SK-N-SH (cell line): ENCODE measurements around the gene COL5A1.

ENCODE experiments used
- CTCF ChIP-seq: fragments of 200-600 bp; sonication (generic); IDR thresholded peaks from 2 replicates; pipeline ENCODE4 v1.6.1; 2017; ENCODE audit warnings: antibody characterized with exemption, mild to moderate bottlenecking, moderate library complexity
- EP300 ChIP-seq, 2 experiments: IDR thresholded peaks; 2 replicates each; pipeline versions ENCODE4 v1.4.0 to v1.6.1; 2012; ENCODE audit warnings: borderline replicate concordance in 1 of 2, low read depth in 1 of 2, low read length in 1 of 2
- JUND ChIP-seq: IDR thresholded peaks from 2 replicates; pipeline ENCODE4 v1.4.0; 2012
- MAX ChIP-seq: IDR thresholded peaks from 2 replicates; pipeline ENCODE4 v1.4.0; 2012; ENCODE audit warnings: low read depth
- MXI1 ChIP-seq: IDR thresholded peaks from 2 replicates; pipeline ENCODE4 v1.6.1; 2012; ENCODE audit warnings: mild to moderate bottlenecking, low read depth, low read length, improper control_type of control experiment
- POLR2AphosphoS5 ChIP-seq: IDR thresholded peaks from 2 replicates; pipeline ENCODE4 v1.6.1; 2012; ENCODE audit warnings: low read depth, low read length
- RAD21 ChIP-seq: IDR thresholded peaks from 2 replicates; pipeline ENCODE4 v1.6.1; 2012; ENCODE audit warnings: mild to moderate bottlenecking, low read length
- RCOR1 ChIP-seq: fragments of 150-350 bp; IDR thresholded peaks from 2 replicates; pipeline ENCODE4 v1.6.1; 2017; ENCODE audit warnings: antibody characterized with exemption, low read length
- REST ChIP-seq: IDR thresholded peaks from 2 replicates; pipeline ENCODE4 v1.6.1; 2012; ENCODE audit warnings: mild to moderate bottlenecking, low read depth, low read length, moderate library complexity
- RFX5 ChIP-seq: IDR thresholded peaks from 2 replicates; pipeline ENCODE4 v1.6.1; 2012; ENCODE audit warnings: mild to moderate bottlenecking, improper control_type of control experiment, low read length
- SIN3A ChIP-seq: IDR thresholded peaks from 2 replicates; pipeline ENCODE4 v1.6.1; 2012; ENCODE audit warnings: low read depth, mild to moderate bottlenecking, low read length, moderate library complexity, borderline replicate concordance
- SMC3 ChIP-seq: IDR thresholded peaks from 2 replicates; pipeline ENCODE4 v1.6.1; 2012; ENCODE audit warnings: low read depth, low read length, improper control_type of control experiment
- TCF12 ChIP-seq: IDR thresholded peaks from 2 replicates; pipeline ENCODE4 v1.4.0; 2012
- ZBTB33 ChIP-seq: IDR thresholded peaks from 2 replicates; pipeline ENCODE4 v1.4.0; 2012; ENCODE audit warnings: low read depth, borderline replicate concordance

GRCh38 chr9:134600371-134600770, 41.2 kb upstream of the COL5A1 start:
- TF ChIP-seq REST (no peak), EP300 (IDR thresholded peaks at IDR 0.05; ENCODE audit: borderline replicate concordance in 1 of 2, low read depth in 1 of 2, low read length in 1 of 2) (no peak), RFX5 (no peak), ZBTB33 (no peak), SIN3A (no peak), TCF12 (no peak), CTCF (no peak), JUND (no peak), RAD21 (no peak), RCOR1 (no peak), POLR2AphosphoS5 (no peak), SMC3 (no peak), MXI1 (no peak), MAX (no peak)
